GM19328 (cell line): ENCODE data around the gene PPARG.
"Not testable (repeated sequence)": the region's sequence is repeated elsewhere in the genome, so short reads cannot be mapped to it uniquely, and the experiment has no call there.

Experiments used
- ATAC-seq: cut with Tn5 transposase; IDR thresholded peaks from one replicate; pipeline ENCODE4 v1.9.1; 2021; ENCODE audit warnings: mild to moderate bottlenecking, moderate library complexity; ENCODE audit not compliant: unreplicated experiment

PPARG gene

GRCh38 chr3:12440927-12441714 lies 152.3 kb downstream of the PPARG start:
- no peak for ATAC-seq

- ATAC-seq: no peak
Observed at GRCh38 chr3:12442654-12443501, 154.0 kb downstream of the PPARG start.

GRCh38 chr3:12443781-12444522 lies 155.1 kb downstream of the PPARG start:
- no peak for ATAC-seq

GRCh38 chr3:12444582-12445471 lies 156.0 kb downstream of the PPARG start:
- ATAC-seq: no peak

- no peak for ATAC-seq
Observed at GRCh38 chr3:12445523-12446240, 156.8 kb downstream of the PPARG start.

- ATAC-seq: no peak
Observed at GRCh38 chr3:12446298-12446697, 157.4 kb downstream of the PPARG start.

- no peak for ATAC-seq
Observed at GRCh38 chr3:12447075-12447474, 158.2 kb downstream of the PPARG start.

GRCh38 chr3:12448404-12449202 lies 159.7 kb downstream of the PPARG start:
- ATAC-seq: not testable (repeated sequence)

- no peak for ATAC-seq
Observed at GRCh38 chr3:12449889-12450682, 161.2 kb downstream of the PPARG start.

- no peak for ATAC-seq
Observed at GRCh38 chr3:12451481-12451880, 162.6 kb downstream of the PPARG start.

GRCh38 chr3:12451960-12452359 lies 163.1 kb downstream of the PPARG start:
- no peak for ATAC-seq

- no peak for ATAC-seq
Observed at GRCh38 chr3:12452361-12453330, 163.8 kb downstream of the PPARG start.

GRCh38 chr3:12454076-12454815 lies 165.4 kb downstream of the PPARG start:
- no peak for ATAC-seq

GRCh38 chr3:12454816-12455121 lies 165.9 kb downstream of the PPARG start:
- ATAC-seq: no peak

GRCh38 chr3:12455740-12456139 lies 166.9 kb downstream of the PPARG start:
- no peak for ATAC-seq

GRCh38 chr3:12456441-12456840 lies 167.6 kb downstream of the PPARG start:
- no peak for ATAC-seq
